PC-9 (cell line): ENCODE data around the gene PTPN20. TPM values are rescaled to one million over a fixed set of nuclear protein-coding genes. Genes with fewer than 3 reads are reported as not detected.

Experiments used
- BruUV-seq: library from RNA; stranded (reverse); fragments of 400-500 nt; replicated peaks from 2 replicates; lab custom pipeline; 2021; lab: Mats Ljungman, UMichigan
- CTCF ChIA-PET: fragments of 300-600 bp; sonication (Branson Sonifier 250); formaldehyde crosslinking; loops from one replicate; lab custom pipeline; 2022; ENCODE audit warnings: antibody characterized with exemption; lab: Charles Lee
- POLR2A ChIA-PET: fragments of 300-600 bp; sonication (Branson Sonifier 250); formaldehyde crosslinking; loops from one replicate; lab custom pipeline; 2022; ENCODE audit warnings: antibody characterized with exemption; ENCODE audit not compliant: unreplicated experiment; lab: Charles Lee
- DNase-seq, 2 experiments: peaks; one replicate each; pipeline versions ENCODE4 v3.0.0 to v3.0.0-alpha.2; 2015 to 2022; ENCODE audit warnings: mixed read lengths in 1 of 2
- H2AFZ ChIP-seq: fragments of 200-600 bp; sonication (generic); 2 replicates; pipeline ENCODE4 v1.8.1; 2017; ENCODE audit warnings: antibody characterized with exemption
- H3F3A ChIP-seq: fragments of 200-600 bp; sonication (generic); 2 replicates; pipeline ENCODE4 v1.8.1; 2017; ENCODE audit warnings: antibody characterized with exemption, mild to moderate bottlenecking, low read depth; ENCODE audit not compliant: insufficient read depth
- H3K27ac ChIP-seq: fragments of 200-600 bp; sonication (generic); 2 replicates; pipeline ENCODE4 v1.6.1; 2016; ENCODE audit warnings: mixed run types
- H3K27me3 ChIP-seq: fragments of 200-600 bp; sonication (generic); 2 replicates; pipeline ENCODE4 v1.6.1; 2016; ENCODE audit warnings: low read depth, mixed run types; ENCODE audit not compliant: insufficient read depth
- H3K36me3 ChIP-seq: fragments of 200-600 bp; sonication (generic); 2 replicates; pipeline ENCODE4 v1.6.1; 2016; ENCODE audit warnings: low read depth, mixed run types
- H3K4me1 ChIP-seq: fragments of 200-600 bp; sonication (generic); replicated peaks from 2 replicates; pipeline ENCODE4 v1.6.1; 2016; ENCODE audit warnings: mixed run types; ENCODE audit not compliant: insufficient read depth
- H3K4me2 ChIP-seq: fragments of 200-600 bp; sonication (generic); 2 replicates; pipeline ENCODE4 v1.6.1; 2017; ENCODE audit warnings: mixed run types
- H3K4me3 ChIP-seq: fragments of 200-600 bp; sonication (generic); 2 replicates; pipeline ENCODE4 v1.6.1; 2016; ENCODE audit warnings: mixed run types
- H3K79me2 ChIP-seq: fragments of 200-600 bp; sonication (generic); 2 replicates; pipeline ENCODE4 v1.6.1; 2017; ENCODE audit warnings: low read depth, mixed run types
- H3K9me2 ChIP-seq: fragments of 200-600 bp; sonication (generic); 2 replicates; pipeline ENCODE4 v1.8.1; 2017; ENCODE audit warnings: mild to moderate bottlenecking; ENCODE audit not compliant: insufficient read depth
- H3K9me3 ChIP-seq: fragments of 200-600 bp; sonication (generic); 2 replicates; pipeline ENCODE4 v1.8.1; 2016; ENCODE audit warnings: low read depth; ENCODE audit not compliant: insufficient read depth
- H4K20me1 ChIP-seq: fragments of 200-600 bp; sonication (generic); 2 replicates; pipeline ENCODE4 v1.8.1; 2017; ENCODE audit not compliant: insufficient read depth
- CTCF ChIP-seq: fragments of 200-600 bp; sonication (generic); conservative IDR thresholded peaks from 2 replicates; pipeline ENCODE4 v1.6.1; 2017; ENCODE audit warnings: mixed run types, antibody characterized with exemption, mild to moderate bottlenecking, moderate library complexity
- EZH2 ChIP-seq: fragments of 200-600 bp; sonication (generic); IDR thresholded peaks from 2 replicates; pipeline ENCODE4 v1.8.0; 2017; ENCODE audit warnings: antibody characterized with exemption, low read depth
- intact Hi-C: fragments of 100-400 bp; cut with micrococcal nuclease; formaldehyde crosslinking; loops from one replicate; pipeline ENCODE4 v1.10.0; 2022; ENCODE audit not compliant: unreplicated experiment
- total RNA-seq: library from RNA; stranded (reverse); gene quantifications from 2 replicates; pipeline ENCODE4 v1.2.3, GENCODE V29; 2021

PTPN20 gene
- total RNA-seq, 1 experiment from 2014 or later: 19.1 TPM

- no peaks in the 10 kb centered on the region for H3K36me3 ChIP-seq
- POLR2A ChIA-PET: no interaction called here
- DNase-seq: no peak
- no peak overlapping the region for H3K4me3 ChIP-seq
- H3K9me3 ChIP-seq: no peaks in the 10 kb centered on the region
- no peak for TF ChIP-seq CTCF
- no peak for TF ChIP-seq EZH2
- no peaks in the 10 kb centered on the region for H4K20me1 ChIP-seq
- no peak overlapping the region for H2AFZ ChIP-seq
- intact Hi-C loops: no loop called here
- no peaks in the 10 kb centered on the region for H3K79me2 ChIP-seq
- H3K27me3 ChIP-seq: peaks cover 5% of the 10 kb centered on the region; the same call in 1 of the 2 replicates
- no peaks in the 10 kb centered on the region for H3F3A ChIP-seq
- no peak overlapping the region for H3K27ac ChIP-seq
- BruUV-seq: no TSS peak
- H3K9me2 ChIP-seq: no peaks in the 10 kb centered on the region
- H3K4me2 ChIP-seq: no peak overlapping the region
- no peaks in the 10 kb centered on the region for H3K4me1 ChIP-seq
- CTCF ChIA-PET: no interaction called here
Observed at GRCh38 chr10:47033081-47033480, 121.9 kb downstream of the PTPN20 start.

- H3K27me3 ChIP-seq: peaks cover 9% of the 10 kb centered on the region; the same call in 1 of the 2 replicates
- no peak overlapping the region for H3K4me3 ChIP-seq
- H3K9me2 ChIP-seq: no peaks in the 10 kb centered on the region
- no peak overlapping the region for H2AFZ ChIP-seq
- no peaks in the 10 kb centered on the region for H3K36me3 ChIP-seq
- no peak for DNase-seq
- H3K9me3 ChIP-seq: no peaks in the 10 kb centered on the region
- H3K27ac ChIP-seq: no peak overlapping the region
- no peaks in the 10 kb centered on the region for H3F3A ChIP-seq
- intact Hi-C loops: no loop called here
- no peaks in the 10 kb centered on the region for H4K20me1 ChIP-seq
- TF ChIP-seq CTCF (no peak), EZH2 (no peak)
- no peaks in the 10 kb centered on the region for H3K79me2 ChIP-seq
- CTCF ChIA-PET: interaction anchor here (1.2 kb wide), 1 partner anchor 277 kb away, joined by 3 read pairs; no protein-coding TSS in a partner anchor
- no TSS peak for BruUV-seq
- no peaks in the 10 kb centered on the region for H3K4me1 ChIP-seq
- POLR2A ChIA-PET: interaction anchor here (0.6 kb wide), 1 partner anchor 236 kb away, joined by 4 read pairs; no protein-coding TSS in a partner anchor
- no peak overlapping the region for H3K4me2 ChIP-seq
Observed at GRCh38 chr10:47033541-47034270, 122.5 kb downstream of the PTPN20 start.

GRCh38 chr10:47034441-47035051 lies 123.3 kb downstream of the PTPN20 start:
- Histone ChIP-seq H2AFZ (no peak overlapping the region), H3K79me2 (no peaks in the 10 kb centered on the region), H3K9me2 (no peaks in the 10 kb centered on the region), H3F3A (no peaks in the 10 kb centered on the region), H3K27me3 (peaks cover 11% of the 10 kb centered on the region; the same call in 1 of the 2 replicates), H3K9me3 (no peaks in the 10 kb centered on the region), H3K4me3 (no peak overlapping the region), H3K4me2 (no peak overlapping the region), H4K20me1 (no peaks in the 10 kb centered on the region), H3K4me1 (no peaks in the 10 kb centered on the region), H3K36me3 (no peaks in the 10 kb centered on the region), H3K27ac (no peak overlapping the region)
- ChIA-PET CTCF (interaction anchor here (1.2 kb wide), 1 partner anchor 276 kb away, joined by 3 read pairs; no protein-coding TSS in a partner anchor), POLR2A (interaction anchor here (0.6 kb wide), 1 partner anchor 235 kb away, joined by 4 read pairs; no protein-coding TSS in a partner anchor)
- TF ChIP-seq CTCF (no peak), EZH2 (no peak)
- DNase-seq: no peak
- no TSS peak for BruUV-seq
- intact Hi-C loops: no loop called here
